A673 (cell line): ENCODE data around the gene SLC26A1. TPM values are rescaled to one million over a fixed set of nuclear protein-coding genes. Genes with fewer than 3 reads are reported as not detected.

Experiments used
- BruUV-seq: library from RNA; stranded (reverse); fragments of 400-500 nt; replicated peaks from 2 replicates; lab custom pipeline; 2021; lab: Mats Ljungman, UMichigan
- CTCF ChIA-PET: fragments of 300-600 bp; sonication (Branson Sonifier 250); formaldehyde crosslinking; loops from one replicate; lab custom pipeline; 2022; ENCODE audit warnings: antibody characterized with exemption; lab: Charles Lee
- POLR2A ChIA-PET: fragments of 300-600 bp; sonication (Branson Sonifier 250); formaldehyde crosslinking; loops from one replicate; lab custom pipeline; 2022; ENCODE audit warnings: antibody characterized with exemption; ENCODE audit not compliant: low non-redundant PET; lab: Charles Lee
- DNase-seq: peaks from one replicate; pipeline ENCODE4 v3.0.0-alpha.2; 2015; ENCODE audit warnings: low spot score
- H3K27ac ChIP-seq: fragments of 200-600 bp; sonication (generic); 2 replicates; pipeline ENCODE4 v1.5.1; 2016; ENCODE audit warnings: mixed run types, low read depth, mild to moderate bottlenecking, mixed read lengths, antibody characterized with exemption, low read length; ENCODE audit not compliant: poor library complexity, severe bottlenecking
- H3K27me3 ChIP-seq: fragments of 200-600 bp; sonication (generic); replicated peaks from 2 replicates; pipeline ENCODE4 v1.6.1; 2017; ENCODE audit warnings: mixed run types, low read depth, mild to moderate bottlenecking, mixed read lengths, antibody characterized with exemption, low read length; ENCODE audit not compliant: insufficient read depth, poor library complexity
- H3K36me3 ChIP-seq: fragments of 200-600 bp; sonication (generic); 2 replicates; pipeline ENCODE4 v1.6.1; 2016; ENCODE audit warnings: mixed run types, mild to moderate bottlenecking, mixed read lengths, antibody characterized with exemption, low read length; ENCODE audit not compliant: insufficient read depth, poor library complexity, severe bottlenecking
- H3K4me1 ChIP-seq: fragments of 200-600 bp; sonication (generic); 2 replicates; pipeline ENCODE4 v1.6.1; 2017; ENCODE audit warnings: mixed run types, mild to moderate bottlenecking, mixed read lengths, antibody characterized with exemption, low read length; ENCODE audit not compliant: insufficient read depth, poor library complexity, severe bottlenecking
- H3K4me3 ChIP-seq: fragments of 200-600 bp; sonication (generic); 2 replicates; pipeline ENCODE4 v1.5.1; 2016; ENCODE audit warnings: low read depth, mixed run types, mild to moderate bottlenecking, mixed read lengths, low read length; ENCODE audit not compliant: poor library complexity, severe bottlenecking
- H3K9me3 ChIP-seq: fragments of 200-600 bp; sonication (generic); 2 replicates; pipeline ENCODE4 v1.6.1; 2016; ENCODE audit warnings: mixed run types, low read depth, mild to moderate bottlenecking, mixed read lengths, antibody characterized with exemption, low read length; ENCODE audit not compliant: poor library complexity, severe bottlenecking
- EZH2 ChIP-seq: fragments of 200-600 bp; sonication (generic); IDR thresholded peaks from 2 replicates; pipeline ENCODE4 v1.6.1; 2017; ENCODE audit warnings: borderline replicate concordance, low read depth, mild to moderate bottlenecking, mixed read lengths, antibody characterized with exemption, low read length; ENCODE audit not compliant: poor library complexity, severe bottlenecking
- intact Hi-C: fragments of 100-400 bp; cut with micrococcal nuclease; formaldehyde crosslinking; loops from one replicate; pipeline ENCODE4 v1.10.0; 2022; ENCODE audit not compliant: unreplicated experiment
- total RNA-seq: library from RNA; stranded (reverse); gene quantifications from 2 replicates; pipeline ENCODE4 v1.2.3, GENCODE V29; 2021
- TF ChIP-seq, protein P1 (sequence below): fragments of 300-800, 200-600 bp; sonication (generic); conservative IDR thresholded peaks from 2 replicates; pipeline ENCODE4 v1.5.1; 2017; ENCODE audit warnings: low read depth, mild to moderate bottlenecking, antibody characterized with exemption, low read length, moderate library complexity, mixed read lengths

The SLC26A1 gene
- total RNA-seq, 1 experiment from 2014 or later, result 0.30 TPM

- no TSS peak for BruUV-seq
- TF ChIP-seq EZH2, result no peak
- TF ChIP-seq, protein P1, sequence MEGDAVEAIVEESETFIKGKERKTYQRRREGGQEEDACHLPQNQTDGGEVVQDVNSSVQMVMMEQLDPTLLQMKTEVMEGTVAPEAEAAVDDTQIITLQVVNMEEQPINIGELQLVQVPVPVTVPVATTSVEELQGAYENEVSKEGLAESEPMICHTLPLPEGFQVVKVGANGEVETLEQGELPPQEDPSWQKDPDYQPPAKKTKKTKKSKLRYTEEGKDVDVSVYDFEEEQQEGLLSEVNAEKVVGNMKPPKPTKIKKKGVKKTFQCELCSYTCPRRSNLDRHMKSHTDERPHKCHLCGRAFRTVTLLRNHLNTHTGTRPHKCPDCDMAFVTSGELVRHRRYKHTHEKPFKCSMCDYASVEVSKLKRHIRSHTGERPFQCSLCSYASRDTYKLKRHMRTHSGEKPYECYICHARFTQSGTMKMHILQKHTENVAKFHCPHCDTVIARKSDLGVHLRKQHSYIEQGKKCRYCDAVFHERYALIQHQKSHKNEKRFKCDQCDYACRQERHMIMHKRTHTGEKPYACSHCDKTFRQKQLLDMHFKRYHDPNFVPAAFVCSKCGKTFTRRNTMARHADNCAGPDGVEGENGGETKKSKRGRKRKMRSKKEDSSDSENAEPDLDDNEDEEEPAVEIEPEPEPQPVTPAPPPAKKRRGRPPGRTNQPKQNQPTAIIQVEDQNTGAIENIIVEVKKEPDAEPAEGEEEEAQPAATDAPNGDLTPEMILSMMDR, result no peak
- Histone ChIP-seq H3K27me3 (no peaks in the 10 kb centered on the region), H3K4me3 (no peak overlapping the region), H3K9me3 (no peaks in the 10 kb centered on the region), H3K4me1 (no peaks in the 10 kb centered on the region), H3K36me3 (no peaks in the 10 kb centered on the region), H3K27ac (no peak overlapping the region)
- CTCF ChIA-PET, result no interaction called here
- POLR2A ChIA-PET, result no interaction called here
- intact Hi-C loops, result no loop called here
- no peak for DNase-seq
Measured at GRCh38 chr4:970854-971520, 22.2 kb downstream of the SLC26A1 start.

- H3K9me3 ChIP-seq, result no peaks in the 10 kb centered on the region
- TF ChIP-seq, protein P1, result no peak
- TF ChIP-seq EZH2, result no peak
- no peaks in the 10 kb centered on the region for H3K27me3 ChIP-seq
- DNase-seq, result no peak
- BruUV-seq, result no TSS peak
- ChIA-PET POLR2A (no interaction called here), CTCF (no interaction called here)
- no peak overlapping the region for H3K4me3 ChIP-seq
- no peaks in the 10 kb centered on the region for H3K36me3 ChIP-seq
- intact Hi-C loops, result no loop called here
- no peak overlapping the region for H3K27ac ChIP-seq
- H3K4me1 ChIP-seq, result no peaks in the 10 kb centered on the region
Measured at GRCh38 chr4:970046-970745, 23.0 kb downstream of the SLC26A1 start.

- Histone ChIP-seq H3K27ac (no peak overlapping the region), H3K4me3 (no peak overlapping the region), H3K27me3 (no peaks in the 10 kb centered on the region), H3K9me3 (no peaks in the 10 kb centered on the region), H3K36me3 (no peaks in the 10 kb centered on the region), H3K4me1 (no peaks in the 10 kb centered on the region)
- ChIA-PET POLR2A (no interaction called here), CTCF (no interaction called here)
- no TSS peak for BruUV-seq
- no peak for DNase-seq
- TF ChIP-seq EZH2, result no peak
- TF ChIP-seq, protein P1, result no peak
- intact Hi-C loops, result no loop called here
Measured at GRCh38 chr4:968621-969394, 24.4 kb downstream of the SLC26A1 start.
